ENCODE measurements around the gene RPL36A.

RPL36A gene

DNA sequence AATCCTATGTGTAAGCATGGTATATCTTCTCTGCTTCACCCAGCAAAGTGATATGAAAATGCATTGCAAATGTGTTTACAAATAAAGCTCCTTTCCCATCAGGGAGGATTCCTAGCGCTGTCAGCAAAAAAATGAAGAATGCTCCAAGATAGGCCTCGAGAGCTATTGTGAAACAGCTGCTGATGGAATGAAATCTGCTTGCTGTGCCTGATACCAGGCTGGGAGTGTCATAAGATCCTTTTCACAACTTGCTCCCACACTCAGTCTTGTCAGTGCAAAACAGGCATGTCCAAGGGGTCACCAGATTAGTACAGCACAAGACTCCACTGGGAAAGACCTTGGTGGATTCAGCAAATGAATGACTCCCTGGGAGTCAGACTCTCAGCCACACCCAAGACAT, 51.3 kb downstream of the RPL36A start:
- Histone ChIP-seq H3K36me3 (ENCODE audit: control insufficient read depth in 1 of 2, insufficient read depth in 2 of 2, low read length in 2 of 2) (peaks cover 9 to 17% of the 10 kb centered on the region in 2 experiments), H2BK5ac (ENCODE audit: low read depth, low read length, poor library complexity) (no peak overlapping the region), H3K23ac (ENCODE audit: low read length) (no peak overlapping the region), H2AFZ (ENCODE audit: insufficient read depth, low read length, poor library complexity) (no peak overlapping the region), H3K9ac (ENCODE audit: low read length) (no peak overlapping the region), H3K14ac (ENCODE audit: low read length) (no peak overlapping the region), H3K4me1 (ENCODE audit: control insufficient read depth in 1 of 2, insufficient read depth in 2 of 2, low read length in 2 of 2) (no peaks in the 10 kb centered on the region), H3K4me3 (ENCODE audit: low read depth, low read length) (no peak overlapping the region), H3K27me3 (ENCODE audit: insufficient read depth, low read length) (no peaks in the 10 kb centered on the region), H3K79me2 (ENCODE audit: control insufficient read depth, insufficient read depth, low read length, poor library complexity) (no peaks in the 10 kb centered on the region), H2AK5ac (ENCODE audit: low read length) (no peak overlapping the region), H2BK12ac (ENCODE audit: low read length) (no peak overlapping the region), H3K79me1 (ENCODE audit: low read length) (no peaks in the 10 kb centered on the region), H3K4me2 (ENCODE audit: low read length) (no peak overlapping the region), H4K12ac (ENCODE audit: low read depth, low read length) (no peak overlapping the region), H3K27ac (ENCODE audit: low read depth, low read length) (no peak overlapping the region), H3K4ac (ENCODE audit: low read depth, low read length) (no peak overlapping the region), H2BK120ac (ENCODE audit: insufficient read depth, low read length, poor library complexity) (no peak overlapping the region), H3K18ac (ENCODE audit: low read length) (no peak overlapping the region), H4K8ac (ENCODE audit: low read depth, low read length) (no peak overlapping the region), H3K9me3 (ENCODE audit: insufficient read depth, low read depth, low read length) (no peaks in the 10 kb centered on the region), H4K91ac (ENCODE audit: low read depth, low read length) (no peak overlapping the region)
- DNase-seq, result peak; percentile 7 to 54
- WGBS (ENCODE audit: extremely low coverage, insufficient coverage, insufficient read length), result no CpG with 5 or more reads among the region's 2 CpGs
